SH-SY5Y (cell line): ENCODE measurements around the gene NDUFS8.

Source experiments
- GATA2 ChIP-seq: IDR thresholded peaks from 2 replicates; pipeline ENCODE4 v1.6.1; 2011; ENCODE audit warnings: mild to moderate bottlenecking, low read depth, low read length
- GATA3 ChIP-seq: IDR thresholded peaks from 2 replicates; pipeline ENCODE4 v1.6.1; 2011; ENCODE audit warnings: low read depth, mild to moderate bottlenecking, low read length, moderate library complexity

- no peak for TF ChIP-seq GATA2
- TF ChIP-seq GATA3 = no peak
Measured at GRCh38 chr11:68057807-68058206, 27.3 kb downstream of the NDUFS8 start.
